ENCODE data around the gene MAT2B.

Gene MAT2B

GRCh38 chr5:163508753-163509152, 3.3 kb downstream of the MAT2B start:
- H3K9me3 ChIP-seq (ENCODE audit: low read length) = no peaks in the 10 kb centered on the region
- H3K27ac ChIP-seq (ENCODE audit: low read depth, low read length, poor library complexity, severe bottlenecking) = no peak overlapping the region
- peaks cover 58% of the 10 kb centered on the region for H3K79me2 ChIP-seq (ENCODE audit: insufficient read depth, low read length)
- H2AFZ ChIP-seq (ENCODE audit: low read length) = no peak overlapping the region
- H3K27me3 ChIP-seq (ENCODE audit: insufficient read depth, low read length) = no peaks in the 10 kb centered on the region
- no peaks in the 10 kb centered on the region for H3K9me2 ChIP-seq (ENCODE audit: low read depth, low read length)
- no peak for TF ChIP-seq EZH2 (IDR thresholded peaks at IDR 0.05; ENCODE audit: borderline replicate concordance, low read length)
- TF ChIP-seq CTCF (IDR thresholded peaks at IDR 0.05; ENCODE audit: low read length) = no peak
- H4K20me1 ChIP-seq (ENCODE audit: insufficient read depth, low read length) = no peaks in the 10 kb centered on the region
- no peak overlapping the region for H3K4me3 ChIP-seq (ENCODE audit: low read depth, low read length, poor library complexity, severe bottlenecking)
- H3K4me2 ChIP-seq (ENCODE audit: low read length) = peak overlapping the region; percentile 10; the same call in 1 of the 2 replicates
- no peaks in the 10 kb centered on the region for H3F3A ChIP-seq (ENCODE audit: insufficient read depth, low read length)
- peaks cover 21% of the 10 kb centered on the region; the same call in 1 of the 2 replicates for H3K36me3 ChIP-seq (ENCODE audit: insufficient read depth, low read length)
- H3K9ac ChIP-seq (ENCODE audit: low read length) = no peak overlapping the region
- H3K4me1 ChIP-seq (ENCODE audit: insufficient read depth, low read length, severe bottlenecking) = peaks cover 52% of the 10 kb centered on the region

- Histone ChIP-seq H3K9me2 (ENCODE audit: low read depth, low read length) (no peaks in the 10 kb centered on the region), H3K27ac (ENCODE audit: low read depth, low read length, poor library complexity, severe bottlenecking) (peak overlapping the region; percentile 18), H3K4me2 (ENCODE audit: low read length) (peak overlapping the region; percentile 10; the same call in 1 of the 2 replicates), H3K9me3 (ENCODE audit: low read length) (no peaks in the 10 kb centered on the region), H4K20me1 (ENCODE audit: insufficient read depth, low read length) (no peaks in the 10 kb centered on the region), H2AFZ (ENCODE audit: low read length) (no peak overlapping the region), H3K4me3 (ENCODE audit: low read depth, low read length, poor library complexity, severe bottlenecking) (no peak overlapping the region), H3K9ac (ENCODE audit: low read length) (no peak overlapping the region), H3K36me3 (ENCODE audit: insufficient read depth, low read length) (peaks cover 27% of the 10 kb centered on the region; the same call in 1 of the 2 replicates), H3K79me2 (ENCODE audit: insufficient read depth, low read length) (peaks cover 58% of the 10 kb centered on the region), H3K4me1 (ENCODE audit: insufficient read depth, low read length, severe bottlenecking) (peaks cover 45% of the 10 kb centered on the region), H3K27me3 (ENCODE audit: insufficient read depth, low read length) (no peaks in the 10 kb centered on the region), H3F3A (ENCODE audit: insufficient read depth, low read length) (no peaks in the 10 kb centered on the region)
- no peak for TF ChIP-seq CTCF (IDR thresholded peaks at IDR 0.05; ENCODE audit: low read length)
- no peak for TF ChIP-seq EZH2 (IDR thresholded peaks at IDR 0.05; ENCODE audit: borderline replicate concordance, low read length)
Observed at GRCh38 chr5:163509291-163509951, 4.0 kb downstream of the MAT2B start.

GRCh38 chr5:163512526-163512925, 7.1 kb downstream of the MAT2B start:
- Histone ChIP-seq H3K9ac (ENCODE audit: low read length) (no peak overlapping the region), H3K4me1 (ENCODE audit: insufficient read depth, low read length, severe bottlenecking) (peaks cover 26% of the 10 kb centered on the region), H2AFZ (ENCODE audit: low read length) (no peak overlapping the region), H3K9me3 (ENCODE audit: low read length) (no peaks in the 10 kb centered on the region), H4K20me1 (ENCODE audit: insufficient read depth, low read length) (no peaks in the 10 kb centered on the region), H3K4me3 (ENCODE audit: low read depth, low read length, poor library complexity, severe bottlenecking) (no peak overlapping the region), H3K9me2 (ENCODE audit: low read depth, low read length) (no peaks in the 10 kb centered on the region), H3K27ac (ENCODE audit: low read depth, low read length, poor library complexity, severe bottlenecking) (no peak overlapping the region), H3F3A (ENCODE audit: insufficient read depth, low read length) (no peaks in the 10 kb centered on the region), H3K36me3 (ENCODE audit: insufficient read depth, low read length) (peaks cover 56% of the 10 kb centered on the region), H3K4me2 (ENCODE audit: low read length) (no peak overlapping the region), H3K27me3 (ENCODE audit: insufficient read depth, low read length) (no peaks in the 10 kb centered on the region), H3K79me2 (ENCODE audit: insufficient read depth, low read length) (peaks cover 41% of the 10 kb centered on the region)
- TF ChIP-seq CTCF (IDR thresholded peaks at IDR 0.05; ENCODE audit: low read length) = no peak
